CD4-positive, alpha-beta T cell treated with Interleukin-15 for 4 hours (primary cell): ENCODE results near the gene RPL32.
"Not testable (repeated sequence)": the region's sequence is repeated elsewhere in the genome, so short reads cannot be mapped to it uniquely, and the experiment has no call there.

ENCODE experiments used
- DNase-seq: peaks from one replicate; pipeline ENCODE4 v3.0.0-alpha.2; 2020; ENCODE audit warnings: low spot score

The RPL32 gene

DNA sequence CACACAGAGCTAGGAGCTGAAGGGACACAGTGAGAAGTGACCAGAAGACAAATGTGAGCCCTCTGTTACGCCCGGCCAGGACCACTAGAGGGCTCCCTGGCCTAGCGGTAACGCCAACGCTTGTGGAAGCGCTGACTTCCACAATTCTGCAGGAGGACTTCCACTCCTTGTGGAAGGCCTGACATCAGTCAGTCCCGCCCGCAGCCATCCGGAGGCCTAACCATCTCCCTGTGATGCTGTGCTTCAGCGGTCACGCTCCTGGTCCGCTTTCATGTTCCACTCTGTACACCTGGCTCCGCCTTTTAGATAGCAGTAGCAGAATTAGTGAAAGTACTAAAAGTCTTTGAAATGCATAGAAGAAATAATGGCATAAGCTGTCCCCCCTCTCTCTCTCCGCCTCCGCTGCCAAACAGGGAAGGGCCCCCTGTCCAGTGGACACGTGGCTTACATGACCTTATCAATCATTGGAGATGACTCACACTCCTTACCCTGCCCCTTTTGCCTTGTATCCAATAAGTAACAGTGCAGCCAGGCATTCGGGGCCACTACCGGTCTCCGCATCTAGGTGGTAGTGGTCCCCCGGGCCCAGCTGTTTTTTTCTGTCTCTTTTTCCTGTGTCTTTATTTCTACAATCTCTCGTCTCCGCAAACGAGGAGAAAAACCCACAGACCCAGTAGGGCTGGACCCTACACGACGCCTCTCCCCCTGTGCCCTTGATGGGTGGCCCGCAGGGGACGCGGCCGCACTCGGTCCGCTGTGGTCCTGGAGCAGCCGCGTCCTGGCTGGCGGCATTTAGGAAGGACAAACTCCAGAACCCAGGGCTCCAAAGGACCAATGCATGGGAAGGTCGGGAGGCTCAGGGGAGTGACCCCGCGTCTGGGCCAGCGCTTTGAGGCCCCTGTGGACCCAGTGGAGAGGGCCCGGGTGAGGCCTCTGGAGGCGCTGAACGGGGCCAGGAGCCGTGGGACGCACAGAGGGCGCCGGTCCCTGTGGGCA, 27.0 kb upstream of the RPL32 start:
- DNase-seq, result peak; percentile 53

DNA sequence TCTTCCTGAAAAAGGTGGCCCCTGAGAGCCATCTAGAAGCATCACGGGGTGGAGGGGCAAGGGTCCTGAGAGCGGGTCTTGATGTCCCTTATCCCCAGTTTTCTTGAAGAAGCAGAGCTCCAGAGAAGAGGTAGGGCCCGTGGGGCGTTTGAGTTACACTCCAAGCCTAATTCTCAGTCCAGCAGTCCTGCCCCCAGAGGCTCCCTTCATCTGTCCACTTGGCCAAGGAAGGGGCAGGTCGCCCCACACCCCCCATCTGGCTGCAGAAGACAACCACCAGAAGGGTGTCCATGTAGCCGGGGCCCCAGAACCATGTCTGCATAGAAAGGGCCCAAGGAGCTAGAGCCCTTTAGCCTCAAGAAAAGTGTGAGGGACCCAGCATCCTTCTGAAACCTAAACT, 25.5 kb upstream of the RPL32 start:
- DNase-seq, result no peak

GRCh38 chr3:12865271-12865670, 23.9 kb upstream of the RPL32 start:
- no peak for DNase-seq

GRCh38 chr3:12862387-12862786, 21.0 kb upstream of the RPL32 start:
- DNase-seq, result no peak

DNA sequence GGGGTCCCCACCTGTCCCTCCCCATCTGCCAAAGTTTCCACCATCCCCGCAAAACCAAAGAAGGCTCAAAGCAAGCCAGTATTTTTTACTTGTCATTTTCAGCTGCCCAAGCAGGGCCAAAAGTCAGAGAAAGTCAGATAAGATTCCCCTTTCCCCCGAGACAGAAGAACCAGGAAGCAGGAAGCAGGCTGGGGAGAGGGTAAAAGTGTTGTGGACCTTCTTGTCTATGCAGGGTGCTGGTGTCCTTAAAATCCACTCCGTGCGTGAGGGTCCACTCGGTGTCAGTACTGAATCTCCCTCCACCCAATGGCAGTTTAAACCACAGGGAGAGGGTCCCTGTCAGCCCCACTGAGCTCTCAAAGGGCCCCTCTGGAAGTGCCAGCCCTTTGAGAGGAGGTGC, 20.2 kb upstream of the RPL32 start:
- DNase-seq, result no peak

GRCh38 chr3:12859840-12860239, 18.5 kb upstream of the RPL32 start:
- DNase-seq, result no peak

GRCh38 chr3:12856626-12857025, 15.3 kb upstream of the RPL32 start:
- no peak for DNase-seq

DNA sequence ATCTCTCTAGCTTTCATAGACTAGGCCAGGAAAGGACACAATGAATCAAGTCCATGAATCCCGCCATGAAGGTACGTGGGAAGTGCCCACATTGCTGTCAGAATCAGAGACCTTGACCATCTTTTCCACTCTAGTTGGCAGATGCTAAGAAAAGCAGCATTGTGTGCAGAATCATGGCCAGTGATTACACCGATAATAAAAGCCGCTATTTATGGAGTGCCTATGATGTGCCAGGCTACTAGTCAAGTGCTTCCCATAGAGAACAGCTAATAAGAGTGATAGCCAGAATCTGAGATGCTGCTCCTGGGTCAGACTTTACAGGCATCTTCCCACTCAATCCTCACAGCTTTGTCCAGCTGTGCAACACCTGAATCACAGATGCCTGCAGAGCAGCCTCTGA, 13.2 kb upstream of the RPL32 start:
- no peak for DNase-seq

GRCh38 chr3:12853847-12854246, 12.5 kb upstream of the RPL32 start:
- DNase-seq, result not testable (repeated sequence)

GRCh38 chr3:12852201-12852600, 10.8 kb upstream of the RPL32 start:
- no peak for DNase-seq

GRCh38 chr3:12845811-12846210, 4.4 kb upstream of the RPL32 start:
- DNase-seq, result no peak

DNA sequence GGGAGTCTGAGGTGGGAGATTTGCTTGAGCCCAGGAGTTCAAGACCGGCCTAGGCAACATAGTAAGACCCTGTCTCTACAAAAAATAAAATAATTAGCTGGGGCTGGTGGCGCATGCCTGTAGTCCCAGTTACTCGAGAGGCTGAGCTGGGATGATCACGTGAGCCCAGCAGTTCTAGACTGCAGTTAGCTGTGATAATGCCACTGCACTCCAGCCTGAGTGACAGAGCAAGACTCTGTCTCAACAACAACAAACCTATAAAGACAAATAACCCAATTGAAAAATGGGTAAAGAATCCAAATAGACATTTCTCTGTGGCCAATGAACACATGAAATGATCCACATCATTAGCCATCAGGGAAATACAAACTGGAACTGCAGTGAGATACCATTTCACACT, 1.1 kb upstream of the RPL32 start:
- no peak for DNase-seq

DNA sequence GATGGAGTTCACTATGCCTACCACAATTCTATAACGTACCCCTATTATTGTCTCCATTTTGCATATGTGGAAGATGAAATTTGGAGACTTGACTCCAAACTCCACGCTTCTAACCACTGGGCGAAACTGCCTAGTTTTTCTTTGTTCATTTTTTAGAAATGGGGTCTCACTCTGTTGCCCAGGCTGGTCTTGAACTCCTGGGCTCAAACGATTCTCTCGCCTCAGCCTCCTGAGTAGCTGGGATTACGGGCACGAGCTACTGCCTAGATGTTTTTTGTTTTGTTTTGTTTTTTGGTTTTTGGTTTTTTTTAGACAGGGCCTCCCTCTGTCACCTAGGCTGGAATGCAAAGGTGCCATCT, 584 bp upstream of the RPL32 start:
- no peak for DNase-seq

DNA sequence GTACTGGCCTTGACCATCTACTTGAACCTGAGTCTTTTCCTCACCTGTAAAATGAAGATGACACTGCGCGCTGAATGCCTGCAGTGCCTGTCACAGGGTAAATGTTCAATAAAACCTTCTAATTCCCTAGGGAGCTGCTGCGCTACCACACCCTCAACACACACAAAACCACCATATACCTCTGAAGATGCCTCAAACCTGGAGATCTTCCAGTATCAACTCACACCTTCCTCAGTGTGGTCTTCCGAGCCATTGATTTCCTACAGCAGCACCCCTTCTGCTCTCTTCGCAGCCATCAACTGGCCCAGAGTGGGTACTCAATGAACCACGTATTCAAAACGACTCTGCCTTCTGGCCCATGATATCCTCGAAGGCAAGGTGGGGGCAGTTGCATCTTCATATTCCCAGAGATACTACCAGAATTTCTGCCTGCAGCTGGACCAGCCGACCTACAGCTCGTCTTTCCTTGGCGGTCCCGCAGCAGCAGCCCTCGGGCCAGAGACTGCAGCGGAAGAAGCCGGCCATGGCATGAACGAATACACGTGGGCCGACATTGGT, 695 bp downstream of the RPL32 start:
- DNase-seq, result peak; percentile 12

DNA sequence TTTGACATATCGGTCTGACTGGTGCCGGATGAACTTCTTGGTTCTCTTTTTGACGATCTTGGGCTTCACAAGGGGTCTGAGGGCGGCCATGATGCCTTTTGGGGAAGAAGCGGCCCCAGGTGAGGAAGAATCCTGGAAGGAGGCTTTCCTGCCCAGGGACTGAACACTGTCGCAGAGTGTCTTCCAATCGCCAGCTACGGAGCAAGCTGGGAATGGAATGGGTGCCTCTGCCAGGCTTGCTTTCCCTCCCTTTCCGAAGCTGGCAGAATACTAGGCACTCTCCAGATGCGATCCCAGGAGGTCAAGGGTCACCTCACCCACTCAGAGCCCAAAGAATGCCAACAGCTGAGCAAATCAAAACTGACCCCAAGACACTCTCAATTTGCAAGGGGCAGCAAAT, 1.2 kb downstream of the RPL32 start:
- DNase-seq, result not testable (repeated sequence)

DNA sequence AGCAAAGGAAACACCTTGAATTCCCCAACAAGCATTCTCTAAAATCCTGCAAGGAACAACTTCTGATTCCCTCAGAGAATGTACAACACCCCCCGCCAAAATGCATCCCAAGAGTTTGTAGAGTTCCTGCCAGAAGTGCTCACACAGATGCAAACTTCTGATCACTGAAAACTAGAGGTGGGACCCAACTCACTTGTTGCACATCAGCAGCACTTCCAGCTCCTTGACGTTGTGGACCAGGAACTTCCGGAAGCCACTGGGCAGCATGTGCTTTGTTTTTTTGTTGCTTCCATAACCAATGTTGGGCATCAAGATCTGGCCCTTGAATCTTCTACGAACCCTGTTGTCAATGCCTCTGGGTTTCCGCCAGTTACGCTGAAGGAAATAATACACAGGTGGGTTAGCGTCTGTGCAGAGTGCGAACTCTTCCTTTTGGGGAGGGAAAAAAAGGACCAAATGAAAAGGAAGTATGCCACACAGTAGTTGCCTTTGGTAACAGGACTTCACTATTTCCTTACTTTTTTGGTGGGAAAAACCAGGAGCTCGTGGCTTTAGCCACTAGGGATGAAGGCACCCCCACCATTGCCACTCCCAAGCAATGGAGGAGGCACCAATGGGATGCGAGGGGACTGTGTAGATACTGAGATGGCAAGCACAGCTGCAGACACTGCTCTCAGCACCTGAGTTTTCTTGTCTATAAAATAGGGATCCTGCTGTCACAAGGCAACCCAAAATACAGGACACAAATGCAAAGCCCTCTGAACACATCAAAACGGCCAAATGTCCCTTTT, 2.0 kb downstream of the RPL32 start:
- DNase-seq, result no peak

GRCh38 chr3:12838179-12838965, 3.0 kb downstream of the RPL32 start:
- no peak for DNase-seq

DNA sequence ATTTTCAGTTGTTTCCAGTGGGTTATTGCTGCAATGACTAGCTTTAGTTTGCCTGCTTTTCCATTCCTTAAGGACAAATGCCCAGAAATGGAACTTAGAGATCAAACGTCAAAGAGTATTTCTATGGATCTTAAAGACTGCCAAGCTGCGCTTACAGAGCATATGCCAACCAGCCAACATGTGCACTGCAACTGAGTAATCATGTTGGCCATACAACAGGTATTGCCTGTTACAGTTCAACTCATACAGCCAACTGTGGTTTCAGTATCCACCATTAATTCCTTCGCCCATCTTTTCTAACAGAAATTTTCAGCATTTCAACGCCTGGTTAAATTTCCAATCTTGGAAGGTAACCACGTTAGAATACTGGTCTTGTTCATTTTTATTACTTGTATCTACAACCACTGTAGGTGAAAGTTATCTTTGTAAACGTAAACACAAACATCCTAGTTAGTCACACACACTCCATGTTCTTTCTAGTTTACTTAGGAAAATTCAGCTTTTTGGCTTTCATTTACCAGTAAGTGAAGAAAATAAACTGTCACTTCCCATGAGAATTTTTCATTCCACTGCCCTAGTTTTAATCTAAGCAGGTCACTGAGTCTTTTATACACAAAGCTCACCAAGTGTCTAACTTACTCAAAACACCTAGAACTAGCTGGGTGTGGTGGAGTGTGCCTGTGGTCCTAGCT, 3.9 kb downstream of the RPL32 start:
- DNase-seq, result no peak

GRCh38 chr3:12835052-12835665, 6.2 kb downstream of the RPL32 start:
- no peak for DNase-seq

DNA sequence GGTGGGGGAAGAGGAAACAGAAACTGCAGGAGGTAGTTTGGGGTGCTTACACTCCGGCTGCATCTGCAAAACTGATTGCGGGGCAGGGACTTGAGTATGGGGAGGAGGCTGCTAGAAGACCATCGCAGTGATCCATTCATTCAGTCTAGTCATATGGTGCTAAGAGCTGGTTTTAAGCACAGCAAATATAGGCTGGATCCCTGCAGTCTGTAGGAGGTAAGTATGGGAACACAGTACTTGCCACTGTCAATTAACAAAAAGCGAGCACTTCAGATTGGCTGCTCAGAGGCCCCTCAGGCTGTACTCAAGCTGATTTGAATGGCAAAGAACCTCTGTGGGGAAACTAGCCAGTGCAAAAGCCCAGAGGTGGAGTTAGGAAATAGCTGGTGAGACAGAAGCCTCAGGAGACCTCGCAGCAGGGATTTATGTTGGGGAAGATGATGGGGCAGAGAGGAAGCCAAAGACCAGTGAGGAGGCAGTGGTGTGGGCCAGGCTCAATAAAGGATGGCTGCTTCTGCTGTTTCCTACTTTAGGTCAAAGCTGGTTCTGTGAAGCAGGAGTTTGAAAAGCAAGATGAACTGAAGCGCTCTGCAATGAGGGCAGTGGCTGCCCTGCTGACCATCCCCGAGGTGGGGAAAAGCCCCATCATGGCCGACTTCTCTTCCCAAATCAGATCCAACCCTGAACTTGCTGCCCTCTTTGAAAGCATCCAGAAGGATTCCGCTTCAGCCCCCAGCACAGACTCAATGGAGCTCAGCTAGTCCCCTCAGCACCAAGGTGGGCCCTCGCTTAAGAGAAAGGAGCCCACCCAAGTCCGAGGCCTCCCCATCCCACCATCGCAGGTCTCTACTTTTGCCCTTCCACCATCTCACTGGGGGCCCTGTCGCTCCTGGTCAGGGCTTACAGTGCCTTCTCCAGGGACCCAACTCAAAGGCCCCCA, 7.9 kb downstream of the RPL32 start:
- DNase-seq, result no peak
